ENCODE results near the gene BCL11A. TPM values are rescaled to one million over a fixed set of nuclear protein-coding genes. Genes with fewer than 3 reads are reported as not detected.

BCL11A gene
- total RNA-seq, 2 experiments from 2014 or later = 2.3 to 3.3 TPM

DNA sequence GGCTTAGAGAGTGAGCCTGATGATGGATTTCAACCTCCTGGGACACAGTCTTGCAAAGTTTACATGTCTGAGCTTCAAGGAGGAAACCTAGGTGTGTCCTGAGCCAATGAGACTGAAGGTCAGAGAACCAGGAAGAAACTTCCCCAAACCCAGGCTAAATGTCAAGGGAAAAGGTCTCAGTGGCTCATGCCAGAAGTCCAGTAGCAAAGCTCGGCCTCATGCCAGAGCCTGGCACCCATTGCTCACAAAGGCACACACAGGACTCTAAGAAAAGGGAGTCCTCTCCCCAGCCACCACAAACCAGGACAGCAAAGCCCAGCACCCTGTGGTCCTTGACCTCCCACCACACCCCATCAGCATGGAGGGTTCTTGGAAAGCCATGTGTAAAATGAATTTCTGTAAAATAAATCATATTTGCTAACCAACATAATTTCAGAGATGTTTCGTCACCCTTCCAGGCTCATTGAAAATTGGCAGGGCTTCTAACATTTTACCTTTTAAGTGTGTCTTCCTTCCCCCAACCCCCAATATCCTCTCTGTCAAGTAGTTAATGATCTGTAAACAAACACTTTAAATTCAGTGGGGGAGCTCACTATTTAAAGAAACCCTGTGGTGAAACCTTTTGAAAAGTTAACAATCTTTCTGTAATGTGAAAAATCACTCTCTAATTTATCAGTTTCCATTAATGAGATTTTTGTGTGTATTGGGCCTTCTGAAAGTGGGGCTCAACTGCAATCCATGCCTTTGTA is 77.1 kb downstream of the BCL11A start:
- ATAC-seq (ENCODE audit: poor library complexity) (no peak), DNase-seq (no peak)
- H3K27ac Mint-ChIP-seq = no peak overlapping the region
- Histone ChIP-seq H3K9me3 (ENCODE audit: control insufficient read depth in 1 of 2, insufficient read depth in 1 of 2, low read length in 2 of 2) (no peaks in the 10 kb centered on the region), H3K27ac (ENCODE audit: low read depth in 1 of 2, low read length in 2 of 2) (no peak overlapping the region), H3K4me3 (ENCODE audit: low read length) (no peak overlapping the region), H3K27me3 (ENCODE audit: control insufficient read depth in 1 of 2, insufficient read depth in 2 of 2, low read length in 2 of 2) (no peaks in the 10 kb centered on the region), H3K4me1 (ENCODE audit: insufficient read depth, low read length) (no peaks in the 10 kb centered on the region), H3K36me3 (ENCODE audit: insufficient read depth, low read length) (no peaks in the 10 kb centered on the region)
- H3K27me3 Mint-ChIP-seq = no peaks in the 10 kb centered on the region
- H3K4me3 Mint-ChIP-seq = no peak overlapping the region
- intact Hi-C loops (cut with DNase I, micrococcal nuclease) = no loop called here
- TF ChIP-seq, protein P1, sequence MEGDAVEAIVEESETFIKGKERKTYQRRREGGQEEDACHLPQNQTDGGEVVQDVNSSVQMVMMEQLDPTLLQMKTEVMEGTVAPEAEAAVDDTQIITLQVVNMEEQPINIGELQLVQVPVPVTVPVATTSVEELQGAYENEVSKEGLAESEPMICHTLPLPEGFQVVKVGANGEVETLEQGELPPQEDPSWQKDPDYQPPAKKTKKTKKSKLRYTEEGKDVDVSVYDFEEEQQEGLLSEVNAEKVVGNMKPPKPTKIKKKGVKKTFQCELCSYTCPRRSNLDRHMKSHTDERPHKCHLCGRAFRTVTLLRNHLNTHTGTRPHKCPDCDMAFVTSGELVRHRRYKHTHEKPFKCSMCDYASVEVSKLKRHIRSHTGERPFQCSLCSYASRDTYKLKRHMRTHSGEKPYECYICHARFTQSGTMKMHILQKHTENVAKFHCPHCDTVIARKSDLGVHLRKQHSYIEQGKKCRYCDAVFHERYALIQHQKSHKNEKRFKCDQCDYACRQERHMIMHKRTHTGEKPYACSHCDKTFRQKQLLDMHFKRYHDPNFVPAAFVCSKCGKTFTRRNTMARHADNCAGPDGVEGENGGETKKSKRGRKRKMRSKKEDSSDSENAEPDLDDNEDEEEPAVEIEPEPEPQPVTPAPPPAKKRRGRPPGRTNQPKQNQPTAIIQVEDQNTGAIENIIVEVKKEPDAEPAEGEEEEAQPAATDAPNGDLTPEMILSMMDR (IDR thresholded peaks at IDR 0.05) = no peak
- peaks cover 9% of the 10 kb centered on the region for H3K4me1 Mint-ChIP-seq (ENCODE audit: low read depth)
- ChIA-PET CTCF (no interaction called here), POLR2A (no interaction called here)
- no peaks in the 10 kb centered on the region for H3K36me3 Mint-ChIP-seq (ENCODE audit: low read depth)
- H3K9me3 Mint-ChIP-seq = no peaks in the 10 kb centered on the region

DNA sequence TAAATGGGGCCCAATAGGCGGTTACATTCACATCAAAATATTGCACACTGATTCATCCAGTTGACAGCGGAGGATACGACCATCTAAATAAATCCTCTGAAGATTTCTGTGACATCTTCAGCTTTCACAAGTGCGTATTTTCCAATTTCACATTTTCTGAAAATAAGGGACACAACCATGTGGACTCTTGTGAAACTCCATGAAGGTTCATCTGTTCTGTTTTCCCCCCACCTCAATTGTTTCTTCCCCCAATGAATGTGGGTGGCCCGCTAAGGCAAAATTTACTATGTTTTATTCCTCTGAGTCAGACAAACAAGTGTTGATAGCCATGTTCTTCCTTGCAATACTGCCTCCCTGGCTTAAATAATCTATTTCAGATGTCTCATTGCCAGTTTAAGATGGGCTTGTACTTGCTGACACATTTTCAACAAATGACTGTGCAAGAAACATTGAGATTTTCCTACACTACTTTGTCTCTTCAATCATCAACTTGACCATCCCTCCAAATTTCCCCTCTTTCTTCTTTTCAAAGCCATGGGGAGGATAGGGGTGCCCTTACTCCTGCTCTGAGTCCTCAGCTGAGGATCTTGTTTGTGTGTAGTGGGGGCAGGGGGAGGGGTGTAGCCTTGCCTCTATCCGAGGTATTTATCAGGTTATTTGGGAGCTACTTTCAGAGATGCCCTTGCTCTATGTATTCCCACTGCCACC is 78.2 kb downstream of the BCL11A start:
- Mint-ChIP-seq H3K36me3 (ENCODE audit: low read depth) (no peaks in the 10 kb centered on the region), H3K4me3 (no peak overlapping the region), H3K4me1 (ENCODE audit: low read depth) (peaks cover 9% of the 10 kb centered on the region), H3K27ac (no peak overlapping the region), H3K27me3 (no peaks in the 10 kb centered on the region), H3K9me3 (no peaks in the 10 kb centered on the region)
- TF ChIP-seq, protein P1 (IDR thresholded peaks at IDR 0.05) = no peak
- CTCF ChIA-PET = no interaction called here
- Histone ChIP-seq H3K4me3 (ENCODE audit: low read length) (no peak overlapping the region), H3K36me3 (ENCODE audit: insufficient read depth, low read length) (no peaks in the 10 kb centered on the region), H3K9me3 (ENCODE audit: control insufficient read depth in 1 of 2, insufficient read depth in 1 of 2, low read length in 2 of 2) (no peaks in the 10 kb centered on the region), H3K27me3 (ENCODE audit: control insufficient read depth in 1 of 2, insufficient read depth in 2 of 2, low read length in 2 of 2) (no peaks in the 10 kb centered on the region), H3K4me1 (ENCODE audit: insufficient read depth, low read length) (no peaks in the 10 kb centered on the region), H3K27ac (ENCODE audit: low read depth in 1 of 2, low read length in 2 of 2) (no peak overlapping the region)
- no peak for DNase-seq
- intact Hi-C loops (cut with DNase I, micrococcal nuclease) = no loop called here
- ATAC-seq (ENCODE audit: poor library complexity) = no peak
- POLR2A ChIA-PET = no interaction called here

DNA sequence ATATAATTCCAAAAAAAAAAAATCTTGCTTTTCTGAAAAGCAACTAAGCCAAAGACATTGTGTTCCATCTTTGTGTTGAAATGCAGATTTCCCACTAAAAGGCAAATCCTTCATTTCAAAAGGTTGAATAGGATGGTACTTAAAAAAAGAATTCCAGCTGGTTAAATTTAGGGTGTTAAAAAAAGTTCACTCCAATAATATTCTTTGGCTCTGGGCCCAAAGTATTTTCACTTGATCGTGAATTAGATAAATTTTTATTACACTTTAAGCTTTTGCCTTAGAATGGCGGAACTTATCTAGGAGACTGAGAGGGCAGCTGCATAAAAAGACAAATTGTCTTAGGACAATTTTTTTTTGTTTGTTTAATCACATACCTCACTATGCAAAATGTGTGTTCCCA is 79.2 kb downstream of the BCL11A start:
- ChIA-PET CTCF (no interaction called here), POLR2A (no interaction called here)
- ATAC-seq (ENCODE audit: poor library complexity) = no peak
- Mint-ChIP-seq H3K27ac (no peak overlapping the region), H3K4me1 (ENCODE audit: low read depth) (peaks cover 9% of the 10 kb centered on the region), H3K4me3 (no peak overlapping the region), H3K27me3 (no peaks in the 10 kb centered on the region), H3K9me3 (no peaks in the 10 kb centered on the region), H3K36me3 (ENCODE audit: low read depth) (no peaks in the 10 kb centered on the region)
- no peak for DNase-seq
- no peak overlapping the region for H3K4me3 ChIP-seq (ENCODE audit: low read length)
- no peaks in the 10 kb centered on the region for H3K36me3 ChIP-seq (ENCODE audit: insufficient read depth, low read length)
- H3K4me1 ChIP-seq (ENCODE audit: insufficient read depth, low read length) = no peaks in the 10 kb centered on the region
- intact Hi-C loops (cut with DNase I, micrococcal nuclease) = no loop called here
- no peaks in the 10 kb centered on the region for H3K9me3 ChIP-seq (ENCODE audit: control insufficient read depth in 1 of 2, insufficient read depth in 1 of 2, low read length in 2 of 2)
- H3K27ac ChIP-seq (ENCODE audit: low read depth in 1 of 2, low read length in 2 of 2) = no peak overlapping the region
- H3K27me3 ChIP-seq (ENCODE audit: control insufficient read depth in 1 of 2, insufficient read depth in 2 of 2, low read length in 2 of 2) = no peaks in the 10 kb centered on the region
- TF ChIP-seq, protein P1 (IDR thresholded peaks at IDR 0.05) = no peak

Data from CD4-positive, alpha-beta T cell (primary cell).